ENCODE results near the gene P2RX2.
"Not testable (repeated sequence)": the region's sequence is repeated elsewhere in the genome, so short reads cannot be mapped to it uniquely, and the experiment has no call there.

Gene P2RX2

DNA sequence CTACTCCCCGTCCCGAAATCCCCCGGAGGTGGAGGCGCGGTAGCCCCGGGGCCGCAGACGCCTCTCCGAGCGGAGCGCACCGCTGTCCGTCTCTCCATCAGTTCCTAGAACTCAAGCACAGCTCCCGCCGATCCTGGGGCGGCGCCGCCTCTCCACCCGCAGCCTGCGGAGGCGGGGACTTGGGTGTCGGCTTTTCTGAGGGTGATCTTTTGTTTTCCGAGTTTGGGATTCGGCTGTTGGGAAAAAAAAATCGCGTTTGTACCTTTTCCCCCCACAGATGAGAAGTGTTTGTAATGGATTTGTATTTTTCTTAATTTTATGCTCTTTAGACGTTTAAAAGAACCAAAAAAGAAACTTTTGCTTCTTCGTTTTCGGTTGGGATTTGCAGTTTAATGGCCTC is 34.8 kb upstream of the P2RX2 start:
- DNase-seq (ENCODE audit: low spot score) = no peak

DNA sequence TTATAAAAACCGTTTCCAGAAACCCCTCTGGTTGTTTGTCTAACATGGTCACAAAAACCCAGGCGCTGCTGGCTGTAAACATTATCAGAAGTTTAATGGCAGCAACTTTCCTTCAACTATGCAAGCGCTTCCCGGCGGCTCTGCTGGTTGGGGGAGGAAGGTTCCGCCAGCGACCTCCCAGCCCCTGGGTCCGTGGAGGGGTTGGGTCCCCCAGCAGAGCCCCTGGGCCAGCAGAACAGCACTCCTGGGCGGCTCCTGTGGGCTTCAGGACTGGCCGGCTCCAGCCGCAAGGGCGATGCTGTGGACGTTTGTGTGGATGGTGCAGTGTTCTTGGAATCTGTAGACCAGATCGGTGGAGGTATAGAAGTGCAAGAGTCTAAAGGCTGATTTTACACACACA is 34.1 kb upstream of the P2RX2 start:
- no peak for DNase-seq (ENCODE audit: low spot score)

DNA sequence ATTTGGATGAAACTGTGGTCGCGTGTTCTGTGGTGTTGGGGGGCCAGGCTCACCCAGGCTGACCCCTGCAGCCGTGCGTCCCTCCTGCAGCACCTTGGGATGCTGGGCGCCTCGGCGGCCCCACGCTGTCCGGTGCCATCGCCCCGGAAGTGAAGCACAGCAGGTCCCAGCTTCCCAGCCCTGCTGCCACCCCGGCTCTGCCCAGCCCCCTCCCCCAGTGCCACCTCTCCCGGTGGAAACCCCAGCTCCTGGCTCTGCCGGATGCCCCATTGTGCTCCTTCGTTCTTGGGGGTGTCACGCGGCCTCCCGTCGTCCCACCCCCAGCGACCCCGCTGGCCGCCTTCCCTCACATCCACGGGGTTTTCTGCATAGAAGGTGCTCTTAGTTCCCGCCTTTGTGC is 33.4 kb upstream of the P2RX2 start:
- no peak for DNase-seq (ENCODE audit: low spot score)

DNA sequence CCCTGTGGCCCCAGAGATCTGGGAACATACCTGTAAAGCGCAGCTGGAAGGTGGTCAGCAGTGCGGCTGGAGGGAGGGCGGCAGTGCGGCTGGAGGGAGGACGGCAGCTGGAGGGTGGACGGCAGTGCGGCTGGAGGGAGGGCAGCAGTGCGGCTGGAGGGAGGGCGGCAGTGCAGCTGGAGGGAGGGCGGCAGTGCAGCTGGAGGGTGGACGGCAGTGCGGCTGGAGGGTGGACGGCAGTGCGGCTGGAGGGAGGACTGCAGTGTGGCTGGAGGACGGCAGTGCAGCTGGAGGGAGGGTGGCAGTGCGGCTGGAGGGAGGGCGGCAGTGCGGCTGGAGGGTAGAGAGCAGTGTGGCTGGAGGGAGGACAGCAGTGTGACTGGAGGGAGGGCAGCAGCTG is 31.6 kb upstream of the P2RX2 start:
- DNase-seq (ENCODE audit: low spot score) = no peak

DNA sequence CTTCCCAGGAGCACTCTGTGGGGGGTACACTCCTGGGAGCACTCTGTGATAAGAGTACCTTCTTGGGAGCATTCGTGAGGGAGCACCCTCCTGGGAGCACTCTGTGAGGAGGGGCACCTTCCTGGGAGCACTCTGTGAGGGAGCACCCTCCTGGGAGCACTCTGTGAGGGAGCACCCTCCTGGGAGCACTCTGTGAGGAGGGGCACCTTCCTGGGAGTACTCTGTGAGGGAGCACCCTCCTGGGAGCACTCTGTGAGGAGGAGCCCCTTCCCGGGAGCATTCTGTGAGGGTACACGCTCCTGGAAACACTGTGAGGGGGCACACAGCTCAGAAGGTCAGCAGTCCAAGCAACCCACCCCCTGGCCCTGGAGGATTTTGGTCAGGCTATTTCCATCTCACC is 30.8 kb upstream of the P2RX2 start:
- no peak for DNase-seq (ENCODE audit: low spot score)

DNA sequence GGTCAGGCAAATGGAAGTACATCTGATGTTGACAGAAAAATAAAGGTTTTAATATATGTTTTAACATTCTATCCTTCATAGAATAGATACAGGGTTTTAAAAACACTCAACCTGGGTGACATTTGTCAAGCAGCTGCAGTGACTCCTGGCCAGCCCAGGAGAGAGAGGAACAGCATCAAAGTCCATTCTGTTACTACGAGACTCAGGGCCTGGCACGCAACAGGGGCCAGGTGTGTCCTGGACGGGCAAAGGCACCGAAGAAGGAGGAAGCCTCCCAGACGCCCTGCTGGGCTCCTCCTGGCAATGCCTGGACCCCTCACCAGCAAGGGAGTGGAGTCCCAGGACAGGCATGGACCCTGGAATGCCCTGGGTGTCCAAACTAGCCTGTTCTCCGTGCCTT is 30.3 kb upstream of the P2RX2 start:
- DNase-seq (ENCODE audit: low spot score) = no peak

DNA sequence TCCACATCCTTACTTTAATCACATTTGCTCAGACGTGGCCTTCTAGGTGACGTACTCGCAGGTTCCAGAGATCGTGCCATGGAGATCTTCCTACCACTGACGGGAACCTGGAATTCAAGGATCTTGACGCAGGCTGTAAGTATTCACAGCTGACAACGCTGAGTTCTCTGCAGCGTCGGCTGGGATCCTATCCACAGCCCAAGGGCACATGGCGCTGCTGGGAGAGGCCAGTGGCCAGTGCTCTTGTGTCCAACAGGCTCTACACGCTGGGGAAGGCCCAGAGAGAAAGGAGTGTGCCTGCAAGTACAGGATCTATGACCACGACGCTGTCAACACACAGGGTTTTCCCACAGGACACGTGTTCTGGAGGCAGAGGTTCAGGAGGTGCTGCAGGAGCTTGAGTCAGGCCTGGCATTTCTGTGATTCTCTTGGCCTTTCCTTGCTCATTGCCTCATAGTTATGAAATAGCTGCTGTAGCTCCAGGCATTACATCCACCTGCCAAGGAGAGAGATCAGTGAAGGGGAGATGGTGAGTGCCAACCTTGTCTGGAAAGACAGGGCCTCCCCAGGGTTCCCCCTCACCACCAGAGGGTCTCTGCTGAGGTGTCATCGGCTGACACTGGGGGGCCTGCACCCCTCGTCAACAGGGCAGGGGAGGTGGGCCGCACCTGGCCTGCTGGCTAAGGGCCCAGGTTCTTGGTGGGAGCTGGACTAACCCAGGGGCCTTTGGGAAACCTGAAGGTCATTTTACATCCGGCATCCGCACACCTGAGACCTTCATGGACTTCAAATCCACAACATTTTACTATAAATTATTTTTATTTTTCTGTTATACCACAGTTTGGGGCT is 29.5 kb upstream of the P2RX2 start:
- no peak for DNase-seq (ENCODE audit: low spot score)

DNA sequence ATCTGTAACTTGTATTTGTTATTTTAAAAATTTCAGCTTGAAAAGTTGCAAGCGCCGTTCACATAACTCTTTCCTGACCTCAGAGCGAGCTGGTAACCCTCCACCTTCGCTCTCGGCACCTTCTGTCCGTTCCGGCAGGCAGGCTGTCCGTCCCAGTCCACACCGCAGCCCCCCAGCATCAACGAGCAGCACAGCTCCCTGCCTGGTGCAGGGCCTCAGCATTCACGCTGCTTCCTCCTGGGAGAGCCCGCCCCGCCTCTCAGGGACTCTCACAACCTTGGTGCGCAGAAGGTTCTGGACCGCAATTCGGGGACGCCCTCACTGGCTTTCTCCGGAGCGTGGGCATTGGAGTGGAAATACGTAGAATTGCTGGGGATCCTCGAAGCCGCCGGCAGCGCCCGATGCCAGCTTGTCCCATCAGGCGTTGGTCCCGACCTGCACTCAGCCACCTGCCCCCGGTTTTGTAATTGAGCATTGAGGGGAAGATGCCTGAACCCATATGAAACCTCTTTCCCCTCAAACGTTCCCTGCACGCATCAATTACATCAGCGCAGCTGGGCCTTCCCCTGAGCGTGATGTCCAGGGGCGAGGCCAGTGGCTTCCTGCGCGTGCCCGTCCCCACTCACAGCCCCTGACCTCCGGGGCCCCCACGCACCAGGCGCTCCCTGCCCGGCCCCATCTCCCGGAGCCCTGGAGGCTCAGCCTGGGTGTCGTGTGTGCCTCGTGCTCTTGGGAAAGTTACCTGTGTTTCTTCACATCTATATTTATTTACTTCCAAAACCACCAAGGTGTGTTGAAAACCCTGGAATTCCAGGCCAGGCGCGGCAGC is 27.3 kb upstream of the P2RX2 start:
- DNase-seq (ENCODE audit: low spot score) = no peak

DNA sequence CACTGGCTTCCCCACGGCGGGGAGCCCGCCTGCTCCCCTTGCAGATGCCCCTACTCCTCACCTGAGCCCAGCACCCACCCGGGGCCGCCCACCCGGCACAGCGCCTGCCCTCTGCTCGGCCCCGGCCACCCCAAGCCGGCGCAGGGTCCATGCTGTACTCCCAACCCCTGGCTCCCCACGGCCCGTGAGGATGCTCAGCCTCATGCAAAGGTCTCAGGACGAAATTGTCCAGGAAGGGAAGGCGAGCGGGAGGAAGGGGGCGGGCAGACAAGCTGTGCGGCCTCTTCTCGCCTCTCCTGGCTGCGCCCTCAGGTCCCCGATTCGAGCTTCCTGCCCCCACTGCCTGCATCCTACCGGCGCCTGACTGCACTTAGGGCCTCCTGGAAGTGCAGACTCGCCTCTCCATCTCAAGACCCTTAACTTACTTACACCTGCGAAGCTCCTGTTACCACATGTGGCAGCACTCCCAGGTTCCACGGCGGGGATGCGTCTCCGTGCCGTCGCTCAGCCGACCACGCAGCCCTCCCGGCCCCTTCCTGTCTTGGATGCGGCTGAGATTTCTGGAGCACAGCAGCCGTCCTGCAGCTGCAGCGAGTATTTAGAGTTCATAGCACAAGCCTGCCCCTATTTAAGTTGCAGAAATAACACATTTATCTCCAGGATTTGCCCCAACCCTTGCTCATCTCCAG is 26.1 kb upstream of the P2RX2 start:
- no peak for DNase-seq (ENCODE audit: low spot score)

DNA sequence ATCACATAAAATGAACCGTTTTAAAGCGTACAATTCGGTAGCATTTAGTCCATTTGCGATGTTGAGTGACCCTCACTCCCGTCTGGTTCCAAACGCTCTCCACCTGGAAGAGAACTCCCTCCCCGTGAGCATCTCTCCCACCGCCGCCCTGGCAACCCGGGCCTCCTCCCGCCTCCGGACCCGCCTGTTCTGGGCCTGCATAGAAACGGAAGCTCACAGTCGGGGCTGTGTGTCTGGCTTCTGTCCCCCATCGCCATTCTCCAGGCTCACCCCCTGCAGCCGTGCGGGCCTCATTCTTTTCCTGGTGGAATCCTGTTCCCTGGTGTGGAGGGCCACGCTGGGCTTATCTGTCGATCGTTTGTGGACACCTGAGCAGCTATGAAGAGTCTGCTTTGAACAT is 25.5 kb upstream of the P2RX2 start:
- no peak for DNase-seq (ENCODE audit: low spot score)

DNA sequence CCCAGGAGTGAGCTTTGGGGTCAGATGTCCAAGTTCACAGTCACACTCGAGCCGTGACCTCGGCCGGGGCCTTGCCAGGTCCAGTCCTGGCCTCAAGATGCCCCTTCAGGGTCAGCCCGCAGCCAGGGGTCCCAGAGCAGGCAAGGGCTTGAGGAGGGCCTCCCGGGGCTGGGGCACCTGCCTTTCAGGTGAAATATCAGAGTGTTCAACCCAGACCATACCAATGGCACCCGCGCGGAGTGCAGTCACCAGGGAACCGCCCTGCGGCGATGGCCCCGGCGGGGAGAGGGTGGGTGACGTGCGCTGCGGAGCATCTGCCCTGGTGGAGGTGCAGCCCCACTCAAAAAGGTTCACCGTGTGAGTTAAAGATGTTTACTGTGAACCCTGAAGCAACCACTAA is 25.1 kb upstream of the P2RX2 start:
- no peak for DNase-seq (ENCODE audit: low spot score)

DNA sequence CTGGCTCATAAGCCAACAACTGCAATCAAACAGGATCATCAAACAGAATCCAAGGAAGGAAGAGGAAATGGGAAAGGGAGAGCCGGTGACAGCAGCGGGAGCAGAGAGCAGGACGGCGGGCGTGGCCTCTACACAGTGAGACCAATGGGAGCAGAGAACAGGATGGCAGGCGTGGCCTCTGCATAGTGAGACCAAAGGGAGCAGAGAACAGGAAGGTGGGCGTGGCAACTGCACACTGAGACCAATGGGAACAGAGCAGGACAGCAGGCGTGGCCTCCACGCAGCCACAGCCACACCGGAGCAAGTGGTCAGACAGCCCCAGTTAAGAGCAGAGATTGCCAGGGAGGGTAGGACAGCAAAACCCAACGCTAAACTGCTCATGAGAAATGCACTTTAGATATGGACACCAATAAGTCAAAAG is 24.6 kb upstream of the P2RX2 start:
- peak; percentile 92 for DNase-seq (ENCODE audit: low spot score)

DNA sequence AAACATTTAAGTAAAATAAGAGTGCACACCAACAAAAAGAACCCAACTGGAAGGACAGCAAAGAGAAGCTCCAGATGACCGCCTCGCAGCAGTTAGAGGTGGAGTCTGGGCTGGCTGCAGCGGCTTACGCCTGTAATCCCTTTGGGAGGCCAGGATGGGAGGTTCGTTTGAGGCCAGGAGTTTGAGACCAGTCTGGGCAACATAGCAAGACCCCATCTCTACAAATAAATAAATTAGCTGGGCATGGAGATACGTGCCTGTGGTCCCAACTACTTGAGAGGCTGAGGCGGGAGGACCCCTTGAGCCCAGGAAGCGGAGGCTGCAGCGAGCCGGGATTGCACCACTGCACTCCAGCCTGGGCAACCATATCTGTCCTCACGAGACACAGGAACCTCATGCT is 23.4 kb upstream of the P2RX2 start:
- DNase-seq (ENCODE audit: low spot score) = no peak

DNA sequence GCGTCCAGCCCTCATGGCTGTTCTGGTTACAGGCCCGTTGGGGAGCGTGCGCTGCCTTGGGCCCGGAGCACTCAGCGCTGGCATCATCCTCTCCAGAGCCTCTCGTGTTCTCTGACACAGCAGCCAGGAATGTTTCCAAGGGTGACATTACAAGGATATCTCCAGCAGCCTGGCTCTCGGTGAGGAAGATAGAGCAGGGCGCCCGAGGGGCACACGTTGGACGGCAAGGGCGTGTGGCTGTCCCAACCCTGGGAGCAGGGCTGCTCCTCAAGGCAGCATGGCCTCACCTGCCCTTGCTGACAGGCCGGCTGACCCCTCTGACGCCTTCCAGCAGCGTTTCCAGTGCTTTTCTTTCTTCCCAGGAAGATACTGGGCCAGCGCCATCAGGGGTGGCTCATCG is 22.6 kb upstream of the P2RX2 start:
- no peak for DNase-seq (ENCODE audit: low spot score)

DNA sequence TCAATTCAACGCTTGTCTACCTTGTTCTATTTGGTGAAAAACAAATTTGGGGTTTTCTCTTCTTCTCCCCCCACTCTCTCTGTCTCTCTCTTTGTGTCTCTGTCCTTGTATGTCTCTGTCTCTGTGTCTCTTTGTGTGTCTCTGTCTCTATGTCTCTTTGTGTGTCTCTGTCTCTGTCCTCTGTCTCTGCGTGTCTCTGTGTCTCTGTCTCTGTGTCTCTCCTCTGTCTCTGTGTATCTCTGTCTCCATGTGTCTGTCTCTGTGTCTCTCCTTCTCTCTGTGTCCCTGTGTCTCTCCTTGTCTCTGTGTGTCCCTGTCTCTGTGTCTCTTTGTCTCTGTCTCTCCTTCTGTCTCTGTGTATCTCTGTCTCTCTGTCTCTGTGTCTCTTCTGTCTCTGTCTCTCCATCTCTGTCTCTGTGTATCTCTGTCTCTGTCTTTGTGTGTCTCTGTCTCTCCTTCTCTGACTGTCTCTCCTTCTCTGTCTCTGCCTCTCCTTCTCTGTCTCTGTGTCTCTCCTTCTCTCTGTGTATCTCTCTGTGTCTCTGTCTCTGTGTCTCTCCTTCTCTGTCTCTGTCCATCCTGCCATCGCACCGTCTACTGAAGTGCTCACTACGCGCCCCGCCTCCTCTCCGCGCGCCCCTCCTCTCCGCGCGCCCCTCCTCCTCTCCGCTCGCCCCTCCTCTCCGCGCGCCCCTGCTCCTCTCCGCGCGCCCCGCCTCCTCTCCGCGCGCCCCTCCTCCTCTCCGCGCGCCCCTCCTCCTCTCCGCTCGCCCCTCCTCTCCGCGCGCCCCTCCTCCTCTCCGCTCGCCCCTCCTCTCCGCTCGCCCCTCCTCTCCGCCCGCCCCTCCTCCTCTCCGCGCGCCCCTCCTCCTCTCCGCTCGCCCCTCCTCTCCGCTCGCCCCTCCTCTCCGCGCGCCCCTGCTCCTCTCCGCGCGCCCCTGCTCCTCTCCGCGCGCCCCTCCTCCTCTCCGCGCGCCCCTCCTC is 21.0 kb upstream of the P2RX2 start:
- no peak for DNase-seq (ENCODE audit: low spot score)

DNA sequence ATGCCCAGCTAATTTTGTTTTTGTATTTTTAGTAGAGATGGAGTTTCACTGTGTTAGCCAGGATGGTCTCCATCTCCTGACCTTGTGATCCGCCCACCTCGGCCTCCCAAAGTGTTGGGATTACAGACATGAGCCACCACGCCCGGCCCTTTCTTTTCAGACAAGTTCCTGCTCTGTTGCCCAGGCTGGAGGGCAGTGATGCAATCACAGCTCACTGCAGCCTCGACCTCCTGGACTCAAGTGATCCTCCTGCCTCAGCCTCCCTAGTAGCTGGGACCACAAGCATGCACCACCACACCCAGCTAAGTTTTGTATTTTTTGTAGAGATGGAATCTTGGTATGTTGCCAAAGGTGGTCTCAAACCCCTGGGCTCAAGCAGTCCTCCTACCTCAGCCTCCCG is 19.1 kb upstream of the P2RX2 start:
- not testable (repeated sequence) for DNase-seq (ENCODE audit: low spot score)

DNA sequence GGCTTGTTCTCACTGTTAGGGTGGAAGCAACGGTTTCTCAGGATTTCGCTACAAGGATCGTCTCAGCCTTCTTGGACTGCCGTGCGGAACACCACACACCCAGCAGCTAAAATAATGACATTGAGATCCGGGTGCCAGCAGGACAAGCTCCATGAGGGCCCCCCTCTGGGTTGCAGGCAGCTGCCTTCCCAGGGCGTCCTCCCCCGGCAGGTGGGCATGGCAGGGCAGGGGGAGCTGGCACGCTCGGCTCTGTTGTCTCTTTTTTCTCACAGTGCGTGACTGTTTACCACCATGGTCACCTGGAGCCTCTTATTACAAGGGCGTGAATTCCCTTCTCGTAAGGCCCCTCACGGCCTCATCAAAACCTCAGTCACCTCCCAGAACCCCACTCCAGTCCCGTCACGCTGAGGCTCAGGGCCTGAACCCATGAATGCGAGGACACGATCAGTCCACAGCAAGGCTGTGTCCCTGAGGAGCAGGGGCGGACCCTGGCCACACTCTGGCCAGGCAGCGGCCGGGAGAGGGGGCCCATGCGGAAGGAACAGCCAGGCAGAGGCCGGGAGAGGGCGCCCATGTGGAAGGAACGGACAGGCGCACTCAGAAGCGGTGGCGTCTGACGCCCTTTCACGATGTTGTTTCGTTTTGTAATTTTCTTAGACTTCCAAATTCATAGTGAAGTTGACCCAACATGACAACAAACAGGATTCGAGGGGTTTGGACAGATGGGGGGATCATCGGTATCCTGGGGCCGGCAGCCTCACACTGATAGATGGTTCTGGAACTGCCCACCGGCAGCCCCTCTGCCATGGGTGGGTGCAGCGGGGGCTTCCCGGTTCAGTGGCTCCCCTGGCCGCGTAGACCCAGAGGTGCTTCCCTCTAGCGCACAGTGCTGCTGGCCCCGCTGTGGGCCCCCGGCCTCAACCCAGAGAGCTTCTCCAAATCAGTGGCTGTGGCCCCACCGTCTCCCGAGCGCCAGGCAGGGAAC is 18.2 kb upstream of the P2RX2 start:
- peak; percentile 74 for DNase-seq (ENCODE audit: low spot score)

DNA sequence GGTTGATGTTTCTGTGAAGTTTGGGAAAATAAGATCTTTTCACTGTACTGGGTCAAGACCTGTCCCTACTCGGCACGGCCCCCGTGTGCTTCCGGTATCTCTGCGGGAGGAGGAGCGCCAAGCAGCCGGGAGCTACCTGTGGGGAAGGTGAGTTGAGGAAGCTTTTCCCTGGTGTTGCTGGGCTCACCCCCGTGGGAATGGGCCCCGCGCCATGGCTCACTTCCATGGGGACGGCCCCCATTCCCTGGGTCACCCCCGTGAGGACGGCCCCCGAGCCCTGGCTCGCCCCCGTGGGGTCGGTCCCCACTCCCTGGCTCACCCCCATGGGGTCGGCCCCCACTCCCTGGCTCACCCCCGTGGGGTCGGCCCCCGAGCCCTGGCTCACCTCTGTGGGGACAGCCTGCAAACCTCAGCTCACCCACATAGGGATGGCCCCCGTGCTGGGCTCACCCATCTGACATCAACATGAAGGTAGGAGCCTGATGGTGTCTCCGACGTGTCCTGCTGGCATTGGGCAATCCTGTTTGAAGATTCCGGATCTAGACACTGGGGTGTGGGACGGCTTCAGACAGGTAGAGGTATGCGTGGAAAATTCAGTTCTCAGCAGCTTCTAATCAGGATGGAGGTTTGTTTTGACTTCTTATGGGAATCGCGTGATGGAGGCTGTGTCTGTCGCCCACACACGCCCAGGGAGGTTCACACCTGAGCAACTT is 17.2 kb upstream of the P2RX2 start:
- no peak for DNase-seq (ENCODE audit: low spot score)

DNA sequence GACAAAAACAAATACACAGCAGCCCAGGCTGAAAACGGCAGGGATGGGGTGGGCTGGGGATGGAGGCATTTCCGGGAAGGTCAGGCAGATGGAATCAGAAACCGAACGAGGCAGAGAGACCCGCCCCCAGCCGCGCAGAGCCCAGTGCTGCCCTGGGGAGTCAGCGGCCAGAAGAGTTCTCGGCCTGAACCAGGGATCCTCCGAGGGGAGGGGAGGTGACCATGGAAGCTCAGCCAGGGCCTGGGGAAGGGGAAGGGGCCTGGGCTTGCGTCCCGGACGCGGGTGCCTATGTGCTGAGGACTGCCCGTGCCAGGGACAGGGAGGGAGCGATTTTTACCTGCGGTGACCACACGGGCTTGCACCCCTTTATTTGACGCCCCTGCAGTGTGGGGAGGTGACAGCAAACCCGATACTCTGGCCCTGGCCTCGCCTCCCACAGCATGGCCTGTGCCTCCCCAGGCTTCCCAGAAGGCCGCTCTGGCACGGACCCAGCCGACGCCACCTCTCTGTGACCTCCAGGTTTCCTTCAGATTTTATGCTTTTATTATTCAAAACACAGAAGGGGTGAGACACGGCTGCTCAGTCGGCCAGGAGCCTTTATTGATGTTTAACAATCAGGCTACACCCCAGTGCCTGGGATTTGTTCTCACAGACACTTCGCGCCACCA is 15.9 kb upstream of the P2RX2 start:
- DNase-seq (ENCODE audit: low spot score) = no peak

Measured in AG08395 (cell line).